Effector memory CD8-positive, alpha-beta T cell (primary cell): ENCODE data around the gene B3GNT8.
A peak's percentile ranks its signal among the peaks of the same experiment; 100 is the strongest.
"Not testable (repeated sequence)": the region's sequence is repeated elsewhere in the genome, so short reads cannot be mapped to it uniquely, and the experiment has no call there.

ENCODE experiments used
- ATAC-seq: fragments of 150-1000 bp; cut with Tn5 transposase; replicated peaks from 2 replicates; pipeline ENCODE4 v1.10.0; 2021; ENCODE audit warnings: mild to moderate bottlenecking, moderate library complexity
- DNase-seq, 3 experiments: peaks; one replicate each; pipeline ENCODE4 v3.0.0; 2021
- H3K27ac Mint-ChIP-seq, 2 donors: one replicate each; pipeline ENCODE4 v1.8.0; 2022; ENCODE audit warnings: mild to moderate bottlenecking in 2 of 2, mixed read lengths in 2 of 2, moderate library complexity in 2 of 2
- H3K27me3 Mint-ChIP-seq, 2 donors: one replicate each; pipeline ENCODE4 v1.8.0; 2022; ENCODE audit warnings: mixed read lengths in 2 of 2
- H3K36me3 Mint-ChIP-seq: one replicate; pipeline ENCODE4 v1.8.0; 2022; ENCODE audit warnings: mild to moderate bottlenecking, moderate library complexity, mixed read lengths; ENCODE audit not compliant: insufficient read depth
- H3K4me1 Mint-ChIP-seq, 2 donors: one replicate each; pipeline ENCODE4 v1.8.0; 2022; ENCODE audit warnings: low read depth in 2 of 2, mixed read lengths in 2 of 2
- H3K4me3 Mint-ChIP-seq, 2 donors: one replicate each; pipeline ENCODE4 v1.8.0; 2022; ENCODE audit warnings: mild to moderate bottlenecking in 2 of 2, mixed read lengths in 2 of 2, moderate library complexity in 2 of 2
- H3K9me3 Mint-ChIP-seq, 2 donors: one replicate each; pipeline ENCODE4 v1.8.0; 2022; ENCODE audit warnings: mixed read lengths in 2 of 2

The B3GNT8 gene

GRCh38 chr19:41420101-41420880 lies 6.9 kb downstream of the B3GNT8 start:
- Mint-ChIP-seq H3K4me3 (no peak overlapping the region), H3K27me3 (no peaks in the 10 kb centered on the region)
- no peak for ATAC-seq

DNA sequence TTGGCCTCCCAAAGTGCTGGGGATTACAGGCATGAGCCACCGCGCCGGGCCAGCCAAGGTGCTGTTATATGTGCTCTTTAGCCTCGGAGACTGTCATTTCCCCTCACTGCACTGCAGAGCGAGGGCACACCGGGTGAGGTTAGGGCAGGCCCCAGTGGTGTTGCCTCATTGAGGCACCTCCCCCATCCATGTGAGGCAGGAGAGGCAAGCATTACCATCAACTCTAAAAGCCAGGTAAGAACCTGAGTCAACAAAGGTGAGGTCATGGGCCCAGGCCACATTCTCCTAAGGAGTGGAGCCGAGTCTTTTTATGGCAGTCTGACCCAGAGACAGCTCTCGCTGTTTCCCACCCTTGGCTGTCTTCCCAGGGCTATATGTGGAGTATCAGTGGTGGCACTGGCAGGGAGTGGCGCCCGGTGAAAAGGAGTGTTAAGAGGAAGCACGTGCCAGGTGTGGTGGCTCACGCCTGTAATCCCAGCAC lies 10.9 kb downstream of the B3GNT8 start:
- Mint-ChIP-seq H3K27ac (peak overlapping the region; percentile 29 to 56), H3K36me3 (peaks cover 46% of the 10 kb centered on the region), H3K4me1 (peaks cover 4 to 8% of the 10 kb centered on the region in 2 donors), H3K4me3 (no peak overlapping the region), H3K9me3 (no peaks in the 10 kb centered on the region), H3K27me3 (no peaks in the 10 kb centered on the region)
- DNase-seq (no peak), ATAC-seq (no peak)

More at GRCh38 chr19:41420101-41420880, 6.9 kb downstream of the B3GNT8 start:
- peak overlapping the region in 1 of 2 donors; percentile 85 for H3K27ac Mint-ChIP-seq
- no peak for DNase-seq
- H3K4me1 Mint-ChIP-seq, result peaks cover 0 to 11% of the 10 kb centered on the region in 2 donors
- H3K9me3 Mint-ChIP-seq, result no peaks in the 10 kb centered on the region
- H3K36me3 Mint-ChIP-seq, result peaks cover 54% of the 10 kb centered on the region

DNA sequence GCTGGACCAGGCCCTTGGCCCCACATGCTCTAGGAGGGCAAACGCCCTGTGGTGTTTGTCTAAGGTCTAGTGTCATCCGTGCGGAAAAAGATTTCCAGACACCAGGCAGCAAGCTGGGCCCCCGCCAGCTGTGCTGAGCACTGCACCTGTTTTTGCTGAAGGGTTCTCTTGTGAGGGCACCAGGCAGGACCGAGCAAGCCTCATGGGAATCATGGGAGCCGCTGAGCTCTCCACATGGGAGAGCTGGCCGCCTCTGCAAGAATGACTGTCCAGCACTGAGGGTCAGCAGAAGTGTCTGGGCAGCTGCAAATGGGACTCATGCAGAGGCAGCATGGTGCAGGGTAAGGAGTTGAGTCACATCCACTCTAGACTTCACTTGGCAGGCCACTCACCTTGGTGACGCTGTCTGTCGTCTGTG lies 12.0 kb downstream of the B3GNT8 start:
- Mint-ChIP-seq H3K27me3 (no peaks in the 10 kb centered on the region), H3K36me3 (peaks cover 50% of the 10 kb centered on the region), H3K9me3 (no peaks in the 10 kb centered on the region), H3K27ac (no peak overlapping the region), H3K4me3 (no peak overlapping the region), H3K4me1 (peaks cover under 1 to 9% of the 10 kb centered on the region in 2 donors)
- no peak for ATAC-seq
- DNase-seq, result no peak

GRCh38 chr19:41414461-41414860 lies 12.7 kb downstream of the B3GNT8 start:
- peak overlapping the region in 1 of 2 donors; percentile 37 for H3K27ac Mint-ChIP-seq
- H3K4me3 Mint-ChIP-seq, result no peak overlapping the region

GRCh38 chr19:41413947-41414346 lies 13.2 kb downstream of the B3GNT8 start:
- ATAC-seq, result no peak
- Mint-ChIP-seq H3K4me1 (peaks cover 10 to 20% of the 10 kb centered on the region in 2 donors), H3K9me3 (no peaks in the 10 kb centered on the region), H3K36me3 (peaks cover 38% of the 10 kb centered on the region), H3K27me3 (no peaks in the 10 kb centered on the region), H3K27ac (peak overlapping the region in 1 of 2 donors; percentile 37), H3K4me3 (no peak overlapping the region)
- no peak for DNase-seq

More at GRCh38 chr19:41414461-41414860, 12.7 kb downstream of the B3GNT8 start:
- no peak for ATAC-seq
- no peaks in the 10 kb centered on the region for H3K27me3 Mint-ChIP-seq
- peaks cover 5 to 15% of the 10 kb centered on the region in 2 donors for H3K4me1 Mint-ChIP-seq
- H3K9me3 Mint-ChIP-seq, result no peaks in the 10 kb centered on the region
- peaks cover 43% of the 10 kb centered on the region for H3K36me3 Mint-ChIP-seq
- no peak for DNase-seq

DNA sequence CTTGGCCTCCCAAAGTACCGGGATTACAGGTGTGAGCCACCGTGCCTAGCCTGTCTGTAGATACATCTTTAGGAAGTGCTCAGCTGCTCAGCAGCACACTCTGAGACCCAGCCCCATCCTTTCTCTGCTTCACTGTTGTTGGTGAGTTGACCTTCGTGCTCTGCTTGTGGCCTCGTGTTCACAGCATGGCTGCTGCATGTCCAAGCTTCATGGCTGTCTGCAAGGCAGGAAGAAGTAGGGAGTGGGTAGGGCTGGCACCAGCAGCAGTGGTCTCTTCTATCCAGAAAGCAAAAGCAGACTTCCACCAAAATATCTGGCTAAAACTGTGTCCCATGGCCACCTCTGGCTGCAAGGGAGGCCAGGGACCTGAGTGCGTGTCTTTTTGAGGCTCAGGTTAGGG lies 14.2 kb downstream of the B3GNT8 start:
- peaks cover 12 to 20% of the 10 kb centered on the region in 2 donors for H3K4me1 Mint-ChIP-seq
- no peak overlapping the region for H3K4me3 Mint-ChIP-seq
- H3K27me3 Mint-ChIP-seq, result no peaks in the 10 kb centered on the region
- H3K36me3 Mint-ChIP-seq, result peaks cover 28% of the 10 kb centered on the region
- ATAC-seq (no peak), DNase-seq (no peak)
- H3K27ac Mint-ChIP-seq, result peak overlapping the region in 1 of 2 donors; percentile 55
- H3K9me3 Mint-ChIP-seq, result no peaks in the 10 kb centered on the region

DNA sequence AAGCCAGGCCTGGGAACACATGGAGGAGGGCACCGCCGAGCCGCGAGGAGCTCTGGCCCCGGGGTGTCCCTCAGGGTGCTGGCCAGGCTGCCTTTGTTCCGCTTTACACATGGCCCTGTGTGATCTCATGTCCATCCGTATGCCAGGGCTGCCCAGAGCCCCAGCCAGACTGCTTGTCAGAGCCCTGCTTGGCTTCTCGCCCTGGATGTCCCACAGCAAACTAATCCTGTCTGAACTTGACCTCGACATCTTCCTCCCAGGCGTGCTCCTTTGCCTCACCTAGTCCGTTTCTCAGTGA lies 15.3 kb downstream of the B3GNT8 start:
- H3K4me1 Mint-ChIP-seq, result peaks cover 17 to 26% of the 10 kb centered on the region in 2 donors
- H3K27ac Mint-ChIP-seq, result no peak overlapping the region
- H3K27me3 Mint-ChIP-seq, result no peaks in the 10 kb centered on the region
- H3K4me3 Mint-ChIP-seq, result no peak overlapping the region
- DNase-seq (no peak), ATAC-seq (no peak)
- H3K9me3 Mint-ChIP-seq, result no peaks in the 10 kb centered on the region
- H3K36me3 Mint-ChIP-seq, result peaks cover 23% of the 10 kb centered on the region

DNA sequence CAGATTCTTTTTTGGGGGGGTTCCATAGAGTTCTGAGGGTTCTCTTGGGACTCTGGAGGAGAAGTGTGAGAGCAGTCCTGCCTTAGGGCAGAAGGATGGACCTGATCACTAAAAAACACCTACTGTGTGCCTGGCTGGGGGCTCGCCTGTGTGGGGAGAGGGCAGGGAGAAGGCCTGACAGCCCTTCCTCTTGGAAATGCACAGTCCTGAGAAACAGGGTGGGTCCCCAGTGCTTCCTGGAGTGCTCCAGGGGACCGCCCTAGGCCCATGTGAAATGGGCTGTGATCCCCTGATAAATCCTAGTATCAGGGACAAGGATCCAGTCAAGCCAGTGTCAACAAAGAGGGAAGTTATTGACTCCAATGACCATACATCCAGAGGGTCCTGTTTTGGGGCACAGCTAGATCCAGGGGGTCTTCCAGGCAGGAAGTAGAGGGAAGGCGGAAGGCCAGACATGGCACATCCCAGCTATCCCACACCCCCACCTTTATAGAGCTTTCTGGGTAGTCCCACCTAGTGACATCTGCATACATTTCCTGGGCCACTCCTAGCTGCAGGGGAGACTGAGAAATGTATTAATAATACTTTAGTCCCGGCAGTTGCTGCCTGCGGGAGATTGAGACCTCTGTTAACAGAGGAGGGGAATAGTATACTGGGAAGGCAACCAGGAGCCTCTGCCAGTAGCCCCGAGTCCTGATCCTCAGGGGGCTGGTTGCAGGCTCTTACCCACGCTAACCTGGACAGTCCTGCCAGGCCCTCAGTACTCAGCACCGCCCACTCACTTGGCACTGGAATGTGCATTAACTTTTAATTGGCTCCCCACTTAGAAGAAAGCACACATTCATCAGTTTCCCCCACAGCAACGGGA lies 15.8 kb downstream of the B3GNT8 start:
- H3K9me3 Mint-ChIP-seq, result no peaks in the 10 kb centered on the region
- ATAC-seq, result no peak

GRCh38 chr19:41410336-41411054 lies 16.7 kb downstream of the B3GNT8 start:
- no peak for ATAC-seq
- Mint-ChIP-seq H3K27me3 (no peaks in the 10 kb centered on the region), H3K4me1 (peaks cover 17 to 29% of the 10 kb centered on the region in 2 donors), H3K36me3 (peaks cover 16% of the 10 kb centered on the region), H3K27ac (no peak overlapping the region), H3K9me3 (no peaks in the 10 kb centered on the region), H3K4me3 (no peak overlapping the region)
- no peak for DNase-seq

More for the DNA sequence above, 15.8 kb downstream of the B3GNT8 start:
- no peak overlapping the region for H3K27ac Mint-ChIP-seq
- no peak overlapping the region for H3K4me3 Mint-ChIP-seq
- DNase-seq, result no peak
- no peaks in the 10 kb centered on the region for H3K27me3 Mint-ChIP-seq
- H3K4me1 Mint-ChIP-seq, result peaks cover 17 to 29% of the 10 kb centered on the region in 2 donors
- H3K36me3 Mint-ChIP-seq, result peaks cover 22% of the 10 kb centered on the region

- H3K9me3 Mint-ChIP-seq, result no peaks in the 10 kb centered on the region
- H3K27me3 Mint-ChIP-seq, result no peaks in the 10 kb centered on the region
- peaks cover 17 to 26% of the 10 kb centered on the region in 2 donors for H3K4me1 Mint-ChIP-seq
- peak overlapping the region; percentile 54 to 58 for H3K27ac Mint-ChIP-seq
- ATAC-seq, result no peak
- no peak for DNase-seq
- peaks cover 10% of the 10 kb centered on the region for H3K36me3 Mint-ChIP-seq
- peak overlapping the region in 1 of 2 donors; percentile 28 for H3K4me3 Mint-ChIP-seq
Measured at GRCh38 chr19:41409288-41409687, 17.9 kb downstream of the B3GNT8 start.

DNA sequence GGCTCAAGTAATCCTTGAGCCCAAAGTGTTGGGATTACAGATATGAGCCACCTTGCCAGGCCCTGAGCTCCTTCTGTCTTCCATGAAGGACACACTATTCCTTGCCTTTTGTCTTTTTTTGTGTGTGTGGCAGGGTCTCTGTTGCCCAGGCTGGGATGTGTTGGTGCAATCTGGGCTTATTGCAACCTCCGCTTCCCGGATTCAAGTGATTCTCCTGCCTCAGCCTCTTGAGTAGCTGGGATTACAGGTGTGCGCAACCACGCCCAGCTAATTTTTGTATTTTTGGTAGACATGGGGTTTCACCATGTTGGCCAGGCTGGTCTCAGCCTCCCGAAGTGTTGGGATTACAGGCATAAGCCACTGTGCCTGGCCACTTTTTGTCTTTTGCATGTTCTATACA lies 18.3 kb downstream of the B3GNT8 start:
- H3K27ac Mint-ChIP-seq, result peak overlapping the region; percentile 54 to 58
- not testable (repeated sequence) for DNase-seq, H3K27me3 Mint-ChIP-seq, H3K9me3 Mint-ChIP-seq, H3K4me3 Mint-ChIP-seq, ATAC-seq
- peaks cover 11% of the 10 kb centered on the region for H3K36me3 Mint-ChIP-seq
- peaks cover 17 to 26% of the 10 kb centered on the region in 2 donors for H3K4me1 Mint-ChIP-seq

DNA sequence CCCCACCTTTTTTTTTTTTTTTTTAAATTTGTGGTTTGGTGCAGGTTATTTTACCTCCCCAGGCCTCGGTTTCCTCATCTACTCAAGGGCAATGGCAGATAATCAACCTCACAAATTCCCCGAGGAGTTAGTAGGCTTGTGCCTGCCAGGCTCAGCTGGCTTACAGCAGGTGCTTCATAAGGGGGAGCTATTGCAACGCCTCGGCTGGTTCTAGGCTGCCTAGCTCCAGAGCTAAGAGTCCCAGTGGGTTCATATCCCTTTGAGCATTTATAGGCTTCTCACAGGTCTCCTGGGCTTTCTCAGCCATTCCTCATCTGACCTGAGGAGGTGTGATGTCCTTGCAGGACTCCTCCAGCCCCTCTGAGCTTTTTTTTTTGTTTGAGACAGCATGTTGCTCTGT lies 18.9 kb downstream of the B3GNT8 start:
- Mint-ChIP-seq H3K27ac (no peak overlapping the region), H3K4me1 (peaks cover 21 to 24% of the 10 kb centered on the region in 2 donors), H3K36me3 (peaks cover 10% of the 10 kb centered on the region), H3K4me3 (no peak overlapping the region), H3K27me3 (no peaks in the 10 kb centered on the region), H3K9me3 (no peaks in the 10 kb centered on the region)
- ATAC-seq, result no peak
- DNase-seq, result no peak

DNA sequence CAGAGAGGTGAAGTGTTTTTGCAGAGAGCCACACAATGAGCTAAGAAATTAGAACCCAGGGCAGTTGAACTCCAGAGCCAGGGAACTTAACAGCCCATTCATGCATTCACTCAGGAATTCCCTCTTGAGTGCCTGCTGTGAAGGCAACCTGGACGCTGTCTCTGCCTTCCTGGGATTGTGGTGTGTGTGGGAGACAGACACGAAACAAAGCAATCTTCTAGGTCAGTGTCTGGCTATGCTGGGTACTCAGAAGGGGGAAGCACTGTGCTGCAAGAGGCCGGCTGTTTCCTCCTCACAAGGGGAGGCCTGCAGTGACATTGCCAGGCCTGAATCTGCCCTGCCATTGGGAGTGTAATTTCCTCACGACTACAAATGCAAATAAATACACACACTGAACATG lies 19.9 kb downstream of the B3GNT8 start:
- no peak for ATAC-seq
- H3K27me3 Mint-ChIP-seq, result no peaks in the 10 kb centered on the region
- DNase-seq, result no peak
- no peaks in the 10 kb centered on the region for H3K9me3 Mint-ChIP-seq
- peaks cover 21 to 24% of the 10 kb centered on the region in 2 donors for H3K4me1 Mint-ChIP-seq
- H3K27ac Mint-ChIP-seq, result peak overlapping the region in 1 of 2 donors; percentile 8
- H3K36me3 Mint-ChIP-seq, result peaks cover 7% of the 10 kb centered on the region
- H3K4me3 Mint-ChIP-seq, result no peak overlapping the region
